ENCODE results near the gene PRRX2. TPM values are rescaled to one million over a fixed set of nuclear protein-coding genes. Genes with fewer than 3 reads are reported as not detected.
A peak's percentile ranks its signal among the peaks of the same experiment; 100 is the strongest.
"Not testable (repeated sequence)": the region's sequence is repeated elsewhere in the genome, so short reads cannot be mapped to it uniquely, and the experiment has no call there.

Gene PRRX2
- total and polyA plus RNA-seq, 2 donors (not counting 1 experiment from before 2014, with no cell fraction given), result not detected

GRCh38 chr9:129746092-129746777, 80.8 kb downstream of the PRRX2 start:
- no peak overlapping the region for H3K4me3 ChIP-seq (ENCODE audit: control extremely low read depth in 1 of 5, extremely low read depth in 1 of 5, insufficient read depth in 1 of 5, low read depth in 2 of 5, low read length in 4 of 5)
- ATAC-seq (ENCODE audit: low read depth), result no peak
- Mint-ChIP-seq H3K9me3 (ENCODE audit: insufficient read depth) (no peaks in the 10 kb centered on the region), H3K4me3 (no peak overlapping the region), H3K4me1 (peaks cover 2% of the 10 kb centered on the region), H3K27ac (peak overlapping the region; percentile 41), H3K27me3 (no peaks in the 10 kb centered on the region)
- no peaks in the 10 kb centered on the region for H3K27me3 ChIP-seq (replicated peaks in 1 of 4; ENCODE audit: control extremely low read depth in 1 of 4, control insufficient read depth in 3 of 4, insufficient read depth in 4 of 4, low read length in 3 of 4)
- no peaks in the 10 kb centered on the region for H3K36me3 ChIP-seq (replicated peaks in 1 of 2; ENCODE audit: control extremely low read depth in 1 of 2, control insufficient read depth in 1 of 2, extremely low read depth in 1 of 2, insufficient read depth in 2 of 2, low read length in 1 of 2)
- no peak overlapping the region for H2AFZ ChIP-seq (ENCODE audit: insufficient read depth, low read depth, low read length, poor library complexity, severe bottlenecking)
- POLR2A ChIA-PET, result no interaction called here
- DNase-seq, result no peak
- intact Hi-C loops (cut with micrococcal nuclease), result no loop called here
- H3K27ac ChIP-seq (ENCODE audit: low read length in 2 of 2), result no peak overlapping the region
- no peak for TF ChIP-seq EZH2 (IDR thresholded peaks at IDR 0.05; ENCODE audit: borderline replicate concordance, insufficient read depth, low read depth, low read length, poor library complexity, severe bottlenecking)
- no peak for TF ChIP-seq CTCF (IDR thresholded peaks at IDR 0.05)
- CTCF ChIA-PET, result no interaction called here
- 76% methylated on average over 4 of the region's 9 CpGs for WGBS (ENCODE audit: insufficient coverage)
- no peaks in the 10 kb centered on the region for H4K20me1 ChIP-seq (ENCODE audit: control insufficient read depth, insufficient read depth, low read length, poor library complexity, severe bottlenecking)
- no peak overlapping the region for H3K4me2 ChIP-seq (replicated peaks; ENCODE audit: low read depth, low read length, poor library complexity, severe bottlenecking)
- no peaks in the 10 kb centered on the region for H3K4me1 ChIP-seq (ENCODE audit: control insufficient read depth in 2 of 2, insufficient read depth in 2 of 2, low read length in 2 of 2)
- no peaks in the 10 kb centered on the region for H3K79me2 ChIP-seq (ENCODE audit: control insufficient read depth, insufficient read depth, low read length)
- peaks cover 0 to 4% (median 0%) of the 10 kb centered on the region in 3 donors for H3K9me3 ChIP-seq (ENCODE audit: control extremely low read depth in 1 of 3, control insufficient read depth in 2 of 3, insufficient read depth in 1 of 3, low read length in 2 of 3)
- H3K9ac ChIP-seq (ENCODE audit: low read length), result no peak overlapping the region

GRCh38 chr9:129748249-129748648, 82.8 kb downstream of the PRRX2 start:
- no peak for TF ChIP-seq EZH2 (IDR thresholded peaks at IDR 0.05; ENCODE audit: borderline replicate concordance, insufficient read depth, low read depth, low read length, poor library complexity, severe bottlenecking)
- no peak for TF ChIP-seq CTCF (IDR thresholded peaks at IDR 0.05)
- 78% methylated on average over 1 of the region's 5 CpGs for WGBS (ENCODE audit: insufficient coverage)
- peaks cover 5% of the 10 kb centered on the region for H3K4me1 Mint-ChIP-seq
- intact Hi-C loops (cut with micrococcal nuclease), result no loop called here
- H3K27ac ChIP-seq (ENCODE audit: low read length in 2 of 2), result no peak overlapping the region
- no peak overlapping the region for H2AFZ ChIP-seq (ENCODE audit: insufficient read depth, low read depth, low read length, poor library complexity, severe bottlenecking)
- H3K4me1 ChIP-seq (ENCODE audit: control insufficient read depth in 2 of 2, insufficient read depth in 2 of 2, low read length in 2 of 2), result peaks cover 5 to 6% of the 10 kb centered on the region in 2 donors
- H3K36me3 ChIP-seq (replicated peaks in 1 of 2; ENCODE audit: control extremely low read depth in 1 of 2, control insufficient read depth in 1 of 2, extremely low read depth in 1 of 2, insufficient read depth in 2 of 2, low read length in 1 of 2), result no peaks in the 10 kb centered on the region
- peaks cover 0 to 4% (median 0%) of the 10 kb centered on the region in 3 donors for H3K9me3 ChIP-seq (ENCODE audit: control extremely low read depth in 1 of 3, control insufficient read depth in 2 of 3, insufficient read depth in 1 of 3, low read length in 2 of 3)
- DNase-seq (no peak), ATAC-seq (ENCODE audit: low read depth) (no peak)
- no peaks in the 10 kb centered on the region for H3K9me3 Mint-ChIP-seq (ENCODE audit: insufficient read depth)
- no peak overlapping the region for H3K4me3 ChIP-seq (ENCODE audit: control extremely low read depth in 1 of 5, extremely low read depth in 1 of 5, insufficient read depth in 1 of 5, low read depth in 2 of 5, low read length in 4 of 5)
- no peaks in the 10 kb centered on the region for H4K20me1 ChIP-seq (ENCODE audit: control insufficient read depth, insufficient read depth, low read length, poor library complexity, severe bottlenecking)
- no peak overlapping the region for H3K4me3 Mint-ChIP-seq
- peaks cover 8% of the 10 kb centered on the region for H3K27me3 Mint-ChIP-seq
- ChIA-PET POLR2A (no interaction called here), CTCF (no interaction called here)
- H3K9ac ChIP-seq (ENCODE audit: low read length), result no peak overlapping the region
- no peak overlapping the region for H3K4me2 ChIP-seq (replicated peaks; ENCODE audit: low read depth, low read length, poor library complexity, severe bottlenecking)
- peaks cover 0 to 6% (median 3%) of the 10 kb centered on the region in 4 experiments for H3K27me3 ChIP-seq (replicated peaks in 1 of 4; ENCODE audit: control extremely low read depth in 1 of 4, control insufficient read depth in 3 of 4, insufficient read depth in 4 of 4, low read length in 3 of 4)
- H3K27ac Mint-ChIP-seq, result no peak overlapping the region
- H3K79me2 ChIP-seq (ENCODE audit: control insufficient read depth, insufficient read depth, low read length), result no peaks in the 10 kb centered on the region

- H3K79me2 ChIP-seq (ENCODE audit: control insufficient read depth, insufficient read depth, low read length); H3K4me2 ChIP-seq (replicated peaks; ENCODE audit: low read depth, low read length, poor library complexity, severe bottlenecking); H3K36me3 ChIP-seq (replicated peaks in 1 of 2; ENCODE audit: control extremely low read depth in 1 of 2, control insufficient read depth in 1 of 2, extremely low read depth in 1 of 2, insufficient read depth in 2 of 2, low read length in 1 of 2); H3K27ac Mint-ChIP-seq; H3K27me3 ChIP-seq (replicated peaks in 1 of 4; ENCODE audit: control extremely low read depth in 1 of 4, control insufficient read depth in 3 of 4, insufficient read depth in 4 of 4, low read length in 3 of 4); H3K4me1 ChIP-seq (ENCODE audit: control insufficient read depth in 2 of 2, insufficient read depth in 2 of 2, low read length in 2 of 2); H3K9me3 Mint-ChIP-seq (ENCODE audit: insufficient read depth); H4K20me1 ChIP-seq (ENCODE audit: control insufficient read depth, insufficient read depth, low read length, poor library complexity, severe bottlenecking); H3K4me1 Mint-ChIP-seq; H3K9me3 ChIP-seq (ENCODE audit: control extremely low read depth in 1 of 3, control insufficient read depth in 2 of 3, insufficient read depth in 1 of 3, low read length in 2 of 3); POLR2A ChIA-PET; DNase-seq; intact Hi-C loops (cut with micrococcal nuclease); ATAC-seq (ENCODE audit: low read depth); H3K4me3 Mint-ChIP-seq; H3K4me3 ChIP-seq (ENCODE audit: control extremely low read depth in 1 of 5, extremely low read depth in 1 of 5, insufficient read depth in 1 of 5, low read depth in 2 of 5, low read length in 4 of 5); H3K27ac ChIP-seq (ENCODE audit: low read length in 2 of 2); H3K9ac ChIP-seq (ENCODE audit: low read length); H2AFZ ChIP-seq (ENCODE audit: insufficient read depth, low read depth, low read length, poor library complexity, severe bottlenecking): not testable (repeated sequence)
- WGBS (ENCODE audit: insufficient coverage), result 89% methylated on average over 1 of the region's 4 CpGs
- peaks cover 16% of the 10 kb centered on the region for H3K27me3 Mint-ChIP-seq
- CTCF ChIA-PET, result interaction anchor here (1.4 to 2.3 kb wide), 2 partner anchors 12 to 41 kb away, joined by 6 read pairs; no protein-coding TSS in a partner anchor
Observed at GRCh38 chr9:129749052-129749451, 83.6 kb downstream of the PRRX2 start.
